DND-41 (cell line): ENCODE data around the gene ENTPD8.

Source experiments
- CTCF ChIP-seq: IDR thresholded peaks from 2 replicates; pipeline ENCODE4 v1.5.1; 2012; ENCODE audit warnings: borderline replicate concordance, low read length, moderate library complexity, mild to moderate bottlenecking; ENCODE audit not compliant: poor library complexity, severe bottlenecking; ENCODE audit errors: extremely low read depth
- EZH2 ChIP-seq: IDR thresholded peaks from 3 replicates; pipeline ENCODE4 v1.6.1; 2012; ENCODE audit warnings: borderline replicate concordance, low read depth, mild to moderate bottlenecking, moderate library complexity, low read length, inconsistent platforms; ENCODE audit not compliant: severe bottlenecking

- no peak for TF ChIP-seq EZH2
- TF ChIP-seq CTCF: no peak
Observed at GRCh38 chr9:137480686-137481683, 39.8 kb upstream of the ENTPD8 start.
